ENCODE data around the gene PDGFA.

The PDGFA gene

GRCh38 chr7:515628-516027 is 4.0 kb downstream of the PDGFA start:
- DNase-seq = no peak

- DNase-seq = no peak
These were observed 4.7 kb downstream of the PDGFA start for GRCh38 chr7:514651-515598.

- no peak for DNase-seq
These were observed 5.4 kb downstream of the PDGFA start for GRCh38 chr7:514242-514641.

GRCh38 chr7:513521-514166 is 6.0 kb downstream of the PDGFA start:
- DNase-seq = no peak

GRCh38 chr7:512541-513311 is 6.9 kb downstream of the PDGFA start:
- no peak for DNase-seq

- no peak for DNase-seq
These were observed 7.5 kb downstream of the PDGFA start for GRCh38 chr7:512146-512510.

- no peak for DNase-seq
These were observed 8.0 kb downstream of the PDGFA start for GRCh38 chr7:511476-512145.

GRCh38 chr7:510782-511281 is 8.8 kb downstream of the PDGFA start:
- DNase-seq = no peak

GRCh38 chr7:510131-510481 is 9.5 kb downstream of the PDGFA start:
- DNase-seq = no peak

- DNase-seq = no peak
These were observed 10.1 kb downstream of the PDGFA start for GRCh38 chr7:509426-510130.

- DNase-seq = no peak
These were observed 11.0 kb downstream of the PDGFA start for GRCh38 chr7:508461-509170.

GRCh38 chr7:507623-508300 is 11.9 kb downstream of the PDGFA start:
- no peak for DNase-seq

- no peak for DNase-seq
These were observed 12.6 kb downstream of the PDGFA start for GRCh38 chr7:506921-507622.

GRCh38 chr7:506391-506831 is 13.2 kb downstream of the PDGFA start:
- no peak for DNase-seq

- no peak for DNase-seq
These were observed 14.5 kb downstream of the PDGFA start for GRCh38 chr7:505171-505570.

- no peak for DNase-seq
These were observed 15.2 kb downstream of the PDGFA start for GRCh38 chr7:504221-505111.

GRCh38 chr7:503575-504111 is 16.0 kb downstream of the PDGFA start:
- no peak for DNase-seq

GRCh38 chr7:502296-502695 is 17.4 kb downstream of the PDGFA start:
- DNase-seq = no peak

- no peak for DNase-seq
These were observed 18.1 kb downstream of the PDGFA start for GRCh38 chr7:501526-501925.

Data from NCI-H1436 (cell line).